GM12864 (cell line): Measurements from ENCODE around the gene PAPOLG.
"Not testable (repeated sequence)": the region's sequence is repeated elsewhere in the genome, so short reads cannot be mapped to it uniquely, and the experiment has no call there.

ENCODE experiments used
- DNase-seq: peaks from one replicate; pipeline ENCODE4 v3.0.0-alpha.2; 2011; ENCODE audit warnings: low read depth
- H3K4me3 ChIP-seq: 2 replicates; pipeline ENCODE4 v1.5.1; 2011; ENCODE audit warnings: mild to moderate bottlenecking, low read depth, low read length, control low read depth
- CTCF ChIP-seq: IDR thresholded peaks from 2 replicates; pipeline ENCODE4 v1.5.1; 2011; ENCODE audit warnings: low read depth, mild to moderate bottlenecking, moderate library complexity, low read length, control low read depth, inconsistent platforms; ENCODE audit errors: missing control alignments

Gene PAPOLG

GRCh38 chr2:60822987-60823386, 66.9 kb downstream of the PAPOLG start:
- no peak for DNase-seq
- TF ChIP-seq CTCF: no peak
- no peak overlapping the region for H3K4me3 ChIP-seq

DNA sequence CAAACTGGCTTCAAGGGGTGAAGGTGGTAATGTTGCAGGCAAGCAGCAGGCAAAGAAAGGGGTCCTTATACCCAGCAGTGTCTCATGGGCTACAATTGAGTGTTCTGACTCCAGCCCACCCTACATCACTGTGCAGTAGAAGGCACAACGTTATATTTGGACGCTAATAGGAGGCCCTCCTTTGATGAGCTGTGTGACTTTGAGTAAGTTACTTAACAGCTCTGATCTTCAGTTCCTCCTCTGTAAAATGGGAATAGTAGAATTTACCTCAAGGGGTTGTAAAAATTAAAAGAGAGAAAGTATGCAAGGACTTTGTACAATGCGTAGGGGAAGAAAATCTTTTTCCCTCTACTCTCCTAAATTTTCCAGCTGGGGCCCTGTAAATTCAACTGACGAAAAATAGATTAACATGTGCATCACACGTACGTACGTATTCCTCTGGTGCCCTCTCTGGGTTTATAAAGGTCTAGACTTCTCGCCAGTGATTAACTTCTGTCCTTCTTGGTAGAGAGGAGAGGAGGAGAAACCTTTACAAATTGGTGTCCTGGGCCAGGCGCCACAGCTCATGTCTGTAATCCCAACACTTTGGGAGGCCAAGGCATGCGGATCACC, 67.7 kb downstream of the PAPOLG start:
- DNase-seq: no peak
- no peak overlapping the region for H3K4me3 ChIP-seq
- TF ChIP-seq CTCF: no peak

GRCh38 chr2:60825666-60826065, 69.6 kb downstream of the PAPOLG start:
- no peak for TF ChIP-seq CTCF
- no peak for DNase-seq

GRCh38 chr2:60826111-60826510, 70.0 kb downstream of the PAPOLG start:
- H3K4me3 ChIP-seq: no peak overlapping the region
- no peak for DNase-seq
- TF ChIP-seq CTCF: no peak

More at GRCh38 chr2:60825666-60826065, 69.6 kb downstream of the PAPOLG start:
- H3K4me3 ChIP-seq: no peak overlapping the region

- not testable (repeated sequence) for H3K4me3 ChIP-seq, DNase-seq
Measured at GRCh38 chr2:60826860-60827259, 70.8 kb downstream of the PAPOLG start.

DNA sequence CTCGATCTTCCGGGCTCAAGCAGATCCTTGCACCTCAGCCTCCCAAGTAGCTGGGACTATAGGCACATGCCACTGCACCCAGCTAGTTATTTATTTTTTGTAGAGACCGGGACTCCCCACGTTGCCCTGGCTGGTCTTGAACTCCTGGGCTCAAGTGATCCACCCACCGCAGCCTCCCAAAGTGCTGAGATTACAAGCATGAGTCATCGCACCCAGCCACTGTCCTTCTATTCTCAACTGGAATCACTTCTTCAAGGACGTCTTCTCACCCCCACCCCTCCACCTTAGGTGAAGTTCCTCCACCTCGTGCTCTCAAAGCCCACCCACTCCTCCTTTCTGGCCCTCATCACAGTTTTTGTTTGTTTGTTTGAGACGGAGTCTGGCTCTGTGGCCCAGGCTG, 71.3 kb downstream of the PAPOLG start:
- H3K4me3 ChIP-seq: no peak overlapping the region
- DNase-seq: no peak
- no peak for TF ChIP-seq CTCF

DNA sequence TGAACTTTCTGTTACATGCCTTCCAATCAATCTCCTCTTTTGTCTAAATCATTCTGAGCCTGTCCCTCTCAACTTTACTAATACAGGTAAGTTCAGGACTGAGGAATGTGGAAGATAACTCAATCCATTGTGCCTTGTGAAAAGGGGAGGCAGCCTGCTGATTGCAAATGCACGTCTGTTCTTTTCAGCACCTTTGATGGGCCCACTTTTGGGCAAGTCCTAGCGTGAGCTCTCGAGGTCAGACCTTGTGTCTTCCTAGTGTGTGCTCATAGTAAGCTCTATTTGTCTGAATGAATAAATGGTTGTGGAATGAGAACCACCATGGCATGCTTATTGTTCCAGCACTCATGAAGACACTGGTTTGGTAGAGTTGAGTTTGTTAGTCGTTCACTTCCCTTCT, 74.9 kb downstream of the PAPOLG start:
- no peak for TF ChIP-seq CTCF
- no peak for DNase-seq
- H3K4me3 ChIP-seq: no peak overlapping the region
